Erythroblast (primary cell): ENCODE measurements around the gene ROBO2.

Experiments used
- GATA1 ChIP-seq: IDR thresholded peaks from 2 replicates; pipeline ENCODE4 v1.6.1; 2011; ENCODE audit warnings: low read depth, mild to moderate bottlenecking, control low read depth, low read length, moderate library complexity
- POLR2A ChIP-seq: IDR thresholded peaks from 2 replicates; pipeline ENCODE4 v1.6.1; 2011; ENCODE audit warnings: mild to moderate bottlenecking, low read length

- TF ChIP-seq POLR2A: no peak
- TF ChIP-seq GATA1: no peak
Observed at GRCh38 chr3:77686560-77686959, 646.7 kb downstream of the ROBO2 start.
